Peyer's patch (tissue), 4 donors: ENCODE results near the gene CDC14A.

ENCODE experiments used
- POLR2A ChIP-seq, 2 donors: fragments of 450-650 bp; IDR thresholded peaks; one replicate each; pipeline ENCODE4 v1.5.1; 2017; ENCODE audit warnings: antibody characterized with exemption in 2 of 2, mild to moderate bottlenecking in 2 of 2, moderate library complexity in 2 of 2
- TF ChIP-seq, protein P1 (sequence below), 6 experiments: fragments of 450-650 bp in 4 of 6; fragments of 200-600 bp in 2 of 6; sonication (generic) in 1 of 6; IDR thresholded peaks; one replicate each; pipeline ENCODE4 v1.5.1; 2017 to 2019; ENCODE audit warnings: antibody characterized with exemption in 6 of 6, mild to moderate bottlenecking in 3 of 6, moderate library complexity in 1 of 6

DNA sequence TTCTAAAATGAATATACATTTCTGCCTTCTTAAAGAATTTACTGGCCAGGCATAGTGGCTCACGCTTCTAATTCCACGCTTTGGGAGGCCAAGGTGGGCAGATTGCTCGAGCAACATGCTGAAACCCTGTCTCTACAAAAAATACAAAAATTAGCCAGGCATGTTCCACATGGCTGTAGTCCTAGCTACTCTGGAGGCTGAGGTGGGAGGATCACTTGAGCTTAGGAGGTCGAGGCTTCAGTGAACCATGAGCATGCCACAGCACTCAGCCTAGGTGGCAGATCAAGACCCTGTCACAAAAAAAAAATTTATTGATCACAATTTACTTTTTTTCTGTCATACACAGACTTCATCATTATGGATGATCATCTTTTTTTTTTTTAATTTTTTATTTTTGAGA is 11.5 kb downstream of the CDC14A start:
- TF ChIP-seq, protein P1, sequence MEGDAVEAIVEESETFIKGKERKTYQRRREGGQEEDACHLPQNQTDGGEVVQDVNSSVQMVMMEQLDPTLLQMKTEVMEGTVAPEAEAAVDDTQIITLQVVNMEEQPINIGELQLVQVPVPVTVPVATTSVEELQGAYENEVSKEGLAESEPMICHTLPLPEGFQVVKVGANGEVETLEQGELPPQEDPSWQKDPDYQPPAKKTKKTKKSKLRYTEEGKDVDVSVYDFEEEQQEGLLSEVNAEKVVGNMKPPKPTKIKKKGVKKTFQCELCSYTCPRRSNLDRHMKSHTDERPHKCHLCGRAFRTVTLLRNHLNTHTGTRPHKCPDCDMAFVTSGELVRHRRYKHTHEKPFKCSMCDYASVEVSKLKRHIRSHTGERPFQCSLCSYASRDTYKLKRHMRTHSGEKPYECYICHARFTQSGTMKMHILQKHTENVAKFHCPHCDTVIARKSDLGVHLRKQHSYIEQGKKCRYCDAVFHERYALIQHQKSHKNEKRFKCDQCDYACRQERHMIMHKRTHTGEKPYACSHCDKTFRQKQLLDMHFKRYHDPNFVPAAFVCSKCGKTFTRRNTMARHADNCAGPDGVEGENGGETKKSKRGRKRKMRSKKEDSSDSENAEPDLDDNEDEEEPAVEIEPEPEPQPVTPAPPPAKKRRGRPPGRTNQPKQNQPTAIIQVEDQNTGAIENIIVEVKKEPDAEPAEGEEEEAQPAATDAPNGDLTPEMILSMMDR (IDR thresholded peaks at IDR 0.05), result no peak
- no peak for TF ChIP-seq POLR2A (IDR thresholded peaks at IDR 0.05)
